ENCODE data around the gene MB21D2. TPM values are rescaled to one million over a fixed set of nuclear protein-coding genes. Genes with fewer than 3 reads are reported as not detected.

The MB21D2 gene
- total and polyA plus RNA-seq, 3 experiments from 2014 or later: 0.17 to 1.1 (median 1.1) TPM

GRCh38 chr3:192845526-192845855 is 72.2 kb downstream of the MB21D2 start:
- Histone ChIP-seq H3K9me3 (ENCODE audit: low read length) (no peaks in the 10 kb centered on the region), H3K27ac (ENCODE audit: low read depth, low read length) (no peak overlapping the region), H3K4me1 (ENCODE audit: insufficient read depth, low read length) (no peaks in the 10 kb centered on the region), H3K36me3 (ENCODE audit: insufficient read depth, low read length) (no peaks in the 10 kb centered on the region), H3K4me3 (ENCODE audit: low read length) (no peak overlapping the region), H3K27me3 (ENCODE audit: insufficient read depth, low read length, poor library complexity, severe bottlenecking) (no peaks in the 10 kb centered on the region)
- peaks cover 0 to 1% (median 0%) of the 10 kb centered on the region in 3 donors for H3K4me1 Mint-ChIP-seq
- no peaks in the 10 kb centered on the region for H3K36me3 Mint-ChIP-seq
- no peaks in the 10 kb centered on the region for H3K27me3 Mint-ChIP-seq
- POLR2A ChIA-PET: no interaction called here
- no peak for DNase-seq
- H3K27ac Mint-ChIP-seq: no peak overlapping the region
- H3K9me3 Mint-ChIP-seq: no peaks in the 10 kb centered on the region
- CTCF ChIA-PET: no interaction called here
- H3K4me3 Mint-ChIP-seq: no peak overlapping the region

- H3K4me1 Mint-ChIP-seq: no peaks in the 10 kb centered on the region
- H3K4me3 ChIP-seq (ENCODE audit: low read length): no peak overlapping the region
- H3K27me3 Mint-ChIP-seq: no peaks in the 10 kb centered on the region
- H3K9me3 Mint-ChIP-seq: no peaks in the 10 kb centered on the region
- no peaks in the 10 kb centered on the region for H3K9me3 ChIP-seq (ENCODE audit: low read length)
- no peak overlapping the region for H3K4me3 Mint-ChIP-seq
- ChIA-PET CTCF (no interaction called here), POLR2A (no interaction called here)
- no peaks in the 10 kb centered on the region for H3K36me3 Mint-ChIP-seq
- DNase-seq: no peak
- H3K27ac Mint-ChIP-seq: no peak overlapping the region
- H3K27me3 ChIP-seq (ENCODE audit: insufficient read depth, low read length, poor library complexity, severe bottlenecking): no peaks in the 10 kb centered on the region
- no peaks in the 10 kb centered on the region for H3K4me1 ChIP-seq (ENCODE audit: insufficient read depth, low read length)
- no peak overlapping the region for H3K27ac ChIP-seq (ENCODE audit: low read depth, low read length)
- no peaks in the 10 kb centered on the region for H3K36me3 ChIP-seq (ENCODE audit: insufficient read depth, low read length)
Measured at GRCh38 chr3:192844836-192845525, 72.7 kb downstream of the MB21D2 start.

GRCh38 chr3:192844486-192844765 is 73.2 kb downstream of the MB21D2 start:
- H3K4me1 Mint-ChIP-seq: no peaks in the 10 kb centered on the region
- H3K27ac Mint-ChIP-seq: no peak overlapping the region
- DNase-seq: no peak
- H3K9me3 ChIP-seq (ENCODE audit: low read length): no peaks in the 10 kb centered on the region
- ChIA-PET CTCF (no interaction called here), POLR2A (no interaction called here)
- H3K4me3 Mint-ChIP-seq: no peak overlapping the region
- H3K4me3 ChIP-seq (ENCODE audit: low read length): no peak overlapping the region
- no peak overlapping the region for H3K27ac ChIP-seq (ENCODE audit: low read depth, low read length)
- no peaks in the 10 kb centered on the region for H3K36me3 ChIP-seq (ENCODE audit: insufficient read depth, low read length)
- H3K27me3 Mint-ChIP-seq: no peaks in the 10 kb centered on the region
- no peaks in the 10 kb centered on the region for H3K27me3 ChIP-seq (ENCODE audit: insufficient read depth, low read length, poor library complexity, severe bottlenecking)
- H3K9me3 Mint-ChIP-seq: no peaks in the 10 kb centered on the region
- H3K36me3 Mint-ChIP-seq: no peaks in the 10 kb centered on the region
- no peaks in the 10 kb centered on the region for H3K4me1 ChIP-seq (ENCODE audit: insufficient read depth, low read length)

GRCh38 chr3:192843723-192844485 is 73.8 kb downstream of the MB21D2 start:
- Mint-ChIP-seq H3K27ac (no peak overlapping the region), H3K4me3 (peak overlapping the region in 1 of 7 donors; percentile 3), H3K27me3 (no peaks in the 10 kb centered on the region), H3K9me3 (no peaks in the 10 kb centered on the region), H3K4me1 (no peaks in the 10 kb centered on the region), H3K36me3 (no peaks in the 10 kb centered on the region)
- CTCF ChIA-PET: no interaction called here
- DNase-seq: no peak
- Histone ChIP-seq H3K36me3 (ENCODE audit: insufficient read depth, low read length) (no peaks in the 10 kb centered on the region), H3K4me1 (ENCODE audit: insufficient read depth, low read length) (no peaks in the 10 kb centered on the region), H3K9me3 (ENCODE audit: low read length) (no peaks in the 10 kb centered on the region), H3K27ac (ENCODE audit: low read depth, low read length) (no peak overlapping the region), H3K27me3 (ENCODE audit: insufficient read depth, low read length, poor library complexity, severe bottlenecking) (no peaks in the 10 kb centered on the region), H3K4me3 (ENCODE audit: low read length) (no peak overlapping the region)
- POLR2A ChIA-PET: no interaction called here

GRCh38 chr3:192843119-192843518 is 74.5 kb downstream of the MB21D2 start:
- Histone ChIP-seq H3K9me3 (ENCODE audit: low read length) (no peaks in the 10 kb centered on the region), H3K27me3 (ENCODE audit: insufficient read depth, low read length, poor library complexity, severe bottlenecking) (no peaks in the 10 kb centered on the region), H3K27ac (ENCODE audit: low read depth, low read length) (no peak overlapping the region), H3K4me3 (ENCODE audit: low read length) (no peak overlapping the region), H3K36me3 (ENCODE audit: insufficient read depth, low read length) (no peaks in the 10 kb centered on the region), H3K4me1 (ENCODE audit: insufficient read depth, low read length) (no peaks in the 10 kb centered on the region)
- H3K36me3 Mint-ChIP-seq: no peaks in the 10 kb centered on the region
- ChIA-PET CTCF (no interaction called here), POLR2A (no interaction called here)
- H3K27me3 Mint-ChIP-seq: no peaks in the 10 kb centered on the region
- H3K4me3 Mint-ChIP-seq: no peak overlapping the region
- no peaks in the 10 kb centered on the region for H3K9me3 Mint-ChIP-seq
- H3K4me1 Mint-ChIP-seq: no peaks in the 10 kb centered on the region
- no peak overlapping the region for H3K27ac Mint-ChIP-seq
- DNase-seq: no peak

GRCh38 chr3:192842711-192843110 is 74.9 kb downstream of the MB21D2 start:
- DNase-seq: no peak
- H3K4me3 Mint-ChIP-seq: no peak overlapping the region
- no peaks in the 10 kb centered on the region for H3K4me1 Mint-ChIP-seq
- H3K4me3 ChIP-seq (ENCODE audit: low read length): no peak overlapping the region
- H3K4me1 ChIP-seq (ENCODE audit: insufficient read depth, low read length): no peaks in the 10 kb centered on the region
- no peaks in the 10 kb centered on the region for H3K9me3 ChIP-seq (ENCODE audit: low read length)
- CTCF ChIA-PET: no interaction called here
- no peaks in the 10 kb centered on the region for H3K27me3 ChIP-seq (ENCODE audit: insufficient read depth, low read length, poor library complexity, severe bottlenecking)
- no peaks in the 10 kb centered on the region for H3K36me3 Mint-ChIP-seq
- H3K27ac Mint-ChIP-seq: no peak overlapping the region
- no peaks in the 10 kb centered on the region for H3K36me3 ChIP-seq (ENCODE audit: insufficient read depth, low read length)
- H3K27ac ChIP-seq (ENCODE audit: low read depth, low read length): no peak overlapping the region
- POLR2A ChIA-PET: no interaction called here
- H3K27me3 Mint-ChIP-seq: no peaks in the 10 kb centered on the region
- H3K9me3 Mint-ChIP-seq: no peaks in the 10 kb centered on the region

GRCh38 chr3:192842138-192842537 is 75.5 kb downstream of the MB21D2 start:
- H3K4me3 Mint-ChIP-seq: no peak overlapping the region
- Histone ChIP-seq H3K4me1 (ENCODE audit: insufficient read depth, low read length) (no peaks in the 10 kb centered on the region), H3K9me3 (ENCODE audit: low read length) (no peaks in the 10 kb centered on the region), H3K36me3 (ENCODE audit: insufficient read depth, low read length) (no peaks in the 10 kb centered on the region), H3K27me3 (ENCODE audit: insufficient read depth, low read length, poor library complexity, severe bottlenecking) (no peaks in the 10 kb centered on the region), H3K4me3 (ENCODE audit: low read length) (no peak overlapping the region), H3K27ac (ENCODE audit: low read depth, low read length) (no peak overlapping the region)
- H3K36me3 Mint-ChIP-seq: no peaks in the 10 kb centered on the region
- no peaks in the 10 kb centered on the region for H3K9me3 Mint-ChIP-seq
- no peaks in the 10 kb centered on the region for H3K4me1 Mint-ChIP-seq
- ChIA-PET POLR2A (no interaction called here), CTCF (no interaction called here)
- DNase-seq: no peak
- H3K27me3 Mint-ChIP-seq: no peaks in the 10 kb centered on the region
- H3K27ac Mint-ChIP-seq: no peak overlapping the region

- H3K9me3 ChIP-seq (ENCODE audit: low read length): no peaks in the 10 kb centered on the region
- no peak overlapping the region for H3K27ac Mint-ChIP-seq
- ChIA-PET CTCF (no interaction called here), POLR2A (no interaction called here)
- H3K4me3 Mint-ChIP-seq: no peak overlapping the region
- H3K36me3 Mint-ChIP-seq: no peaks in the 10 kb centered on the region
- no peaks in the 10 kb centered on the region for H3K27me3 ChIP-seq (ENCODE audit: insufficient read depth, low read length, poor library complexity, severe bottlenecking)
- H3K4me1 ChIP-seq (ENCODE audit: insufficient read depth, low read length): no peaks in the 10 kb centered on the region
- no peaks in the 10 kb centered on the region for H3K9me3 Mint-ChIP-seq
- H3K27me3 Mint-ChIP-seq: no peaks in the 10 kb centered on the region
- H3K27ac ChIP-seq (ENCODE audit: low read depth, low read length): no peak overlapping the region
- no peak for DNase-seq
- H3K4me1 Mint-ChIP-seq: no peaks in the 10 kb centered on the region
- H3K4me3 ChIP-seq (ENCODE audit: low read length): no peak overlapping the region
- H3K36me3 ChIP-seq (ENCODE audit: insufficient read depth, low read length): no peaks in the 10 kb centered on the region
Measured at GRCh38 chr3:192841428-192841827, 76.2 kb downstream of the MB21D2 start.

Measured in CD8-positive, alpha-beta memory T cell (primary cell).